ENCODE data around the gene RAD18.

DNA sequence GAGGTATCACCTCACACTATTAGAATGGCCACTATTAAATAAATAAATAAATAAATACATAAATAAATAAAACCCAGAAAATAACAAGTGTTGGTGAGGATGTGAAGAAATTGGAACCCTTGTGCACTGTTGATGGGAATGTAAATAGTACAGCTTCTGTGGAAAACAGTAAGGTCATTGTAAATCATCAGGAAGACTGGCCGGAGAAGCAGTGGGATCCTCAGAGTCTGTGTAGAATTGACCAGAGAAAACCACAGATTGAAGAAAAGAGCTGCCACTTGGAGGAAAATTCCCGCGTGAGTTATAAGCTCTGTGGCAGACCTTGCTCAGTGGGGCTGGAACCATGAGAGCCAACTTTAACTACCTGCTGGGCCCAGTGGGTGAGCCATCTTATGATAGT lies 92.0 kb downstream of the RAD18 start:
- TF ChIP-seq CTCF (conservative IDR thresholded peaks at IDR 0.05; ENCODE audit: low read length) (no peak), EZH2phosphoT487 (IDR thresholded peaks at IDR 0.05; ENCODE audit: borderline replicate concordance, low read depth, low read length) (no peak)
